Measurements from ENCODE around the gene PTPRK. TPM values are rescaled to one million over a fixed set of nuclear protein-coding genes. Genes with fewer than 3 reads are reported as not detected.

Gene PTPRK
- total RNA-seq, 1 experiment from 2014 or later: 34.2 TPM

- DNase-seq (ENCODE audit: low read depth, low spot score) (no peak), ATAC-seq (no peak)
- Histone ChIP-seq H3K36me3 (ENCODE audit: control insufficient read depth in 1 of 2, insufficient read depth in 2 of 2, low read length in 2 of 2) (no peaks in the 10 kb centered on the region), H3K27me3 (ENCODE audit: insufficient read depth, low read length) (no peaks in the 10 kb centered on the region), H3K27ac (ENCODE audit: low read depth, low read length) (no peak overlapping the region), H3K4me2 (ENCODE audit: low read length) (no peak overlapping the region), H2AFZ (ENCODE audit: low read depth, low read length, poor library complexity, severe bottlenecking) (no peak overlapping the region), H3K9ac (ENCODE audit: low read length) (no peak overlapping the region), H3K79me2 (ENCODE audit: insufficient read depth, low read length) (no peaks in the 10 kb centered on the region), H3K9me2 (ENCODE audit: insufficient read depth) (peaks cover 2% of the 10 kb centered on the region; the same call in 1 of the 2 replicates), H3K9me3 (ENCODE audit: control insufficient read depth in 1 of 2, insufficient read depth in 1 of 2, low read depth in 1 of 2, low read length in 2 of 2) (no peaks in the 10 kb centered on the region), H3K4me1 (ENCODE audit: control insufficient read depth in 1 of 2, insufficient read depth in 2 of 2, low read length in 2 of 2) (no peaks in the 10 kb centered on the region), H4K20me1 (ENCODE audit: insufficient read depth) (no peaks in the 10 kb centered on the region), H3K4me3 (replicated peaks in 1 of 2; ENCODE audit: low read depth in 1 of 2, low read length in 2 of 2) (no peak overlapping the region)
- TF ChIP-seq, protein P1, sequence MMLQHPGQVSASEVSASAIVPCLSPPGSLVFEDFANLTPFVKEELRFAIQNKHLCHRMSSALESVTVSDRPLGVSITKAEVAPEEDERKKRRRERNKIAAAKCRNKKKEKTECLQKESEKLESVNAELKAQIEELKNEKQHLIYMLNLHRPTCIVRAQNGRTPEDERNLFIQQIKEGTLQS (IDR thresholded peaks at IDR 0.05): no peak
- TF ChIP-seq, protein P2, sequence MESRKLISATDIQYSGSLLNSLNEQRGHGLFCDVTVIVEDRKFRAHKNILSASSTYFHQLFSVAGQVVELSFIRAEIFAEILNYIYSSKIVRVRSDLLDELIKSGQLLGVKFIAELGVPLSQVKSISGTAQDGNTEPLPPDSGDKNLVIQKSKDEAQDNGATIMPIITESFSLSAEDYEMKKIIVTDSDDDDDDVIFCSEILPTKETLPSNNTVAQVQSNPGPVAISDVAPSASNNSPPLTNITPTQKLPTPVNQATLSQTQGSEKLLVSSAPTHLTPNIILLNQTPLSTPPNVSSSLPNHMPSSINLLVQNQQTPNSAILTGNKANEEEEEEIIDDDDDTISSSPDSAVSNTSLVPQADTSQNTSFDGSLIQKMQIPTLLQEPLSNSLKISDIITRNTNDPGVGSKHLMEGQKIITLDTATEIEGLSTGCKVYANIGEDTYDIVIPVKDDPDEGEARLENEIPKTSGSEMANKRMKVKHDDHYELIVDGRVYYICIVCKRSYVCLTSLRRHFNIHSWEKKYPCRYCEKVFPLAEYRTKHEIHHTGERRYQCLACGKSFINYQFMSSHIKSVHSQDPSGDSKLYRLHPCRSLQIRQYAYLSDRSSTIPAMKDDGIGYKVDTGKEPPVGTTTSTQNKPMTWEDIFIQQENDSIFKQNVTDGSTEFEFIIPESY (IDR thresholded peaks at IDR 0.05; ENCODE audit: extremely low read depth, insufficient replicate concordance, low read length): no peak
- TF ChIP-seq FOSL1 (IDR thresholded peaks at IDR 0.05; ENCODE audit: low read depth) (no peak), CEBPB (IDR thresholded peaks at IDR 0.05; ENCODE audit: low read depth) (no peak), REST (IDR thresholded peaks at IDR 0.05; ENCODE audit: low read depth) (no peak), EZH2 (IDR thresholded peaks at IDR 0.05) (no peak), POLR2AphosphoS5 (IDR thresholded peaks at IDR 0.05; ENCODE audit: low read depth, low read length) (no peak), YY1 (IDR thresholded peaks at IDR 0.05; ENCODE audit: extremely low read depth, insufficient replicate concordance, low read depth, low read length) (no peak), SRF (IDR thresholded peaks at IDR 0.05; ENCODE audit: low read depth) (no peak), SP1 (IDR thresholded peaks at IDR 0.05; ENCODE audit: low read depth) (no peak), CBX3 (IDR thresholded peaks at IDR 0.05; ENCODE audit: low read depth) (no peak), EGR1 (IDR thresholded peaks at IDR 0.05; ENCODE audit: low read depth) (no peak), EZH2phosphoT487 (IDR thresholded peaks at IDR 0.05; ENCODE audit: borderline replicate concordance) (no peak), ZNF274 (IDR thresholded peaks at IDR 0.05; ENCODE audit: low read depth, low read length) (no peak), JUND (IDR thresholded peaks at IDR 0.05) (no peak), ZFX (IDR thresholded peaks at IDR 0.05) (no peak), SIN3A (IDR thresholded peaks at IDR 0.05; ENCODE audit: low read depth) (no peak)
- no TSS peak for BruUV-seq (replicated peaks)
- RAD21 ChIA-PET (ENCODE audit: low non-redundant PET in 1 of 2, low total read pairs in 2 of 2, uncharacterized antibody in 2 of 2, unreplicated experiment in 2 of 2): no interaction called here
- CTCF ChIA-PET: no interaction called here
- POLR2A ChIA-PET: no interaction called here
- intact Hi-C loops (cut with micrococcal nuclease): no loop called here
Measured at GRCh38 chr6:127992144-127992543, 528.3 kb downstream of the PTPRK start.
